GM08714 (cell line): ENCODE measurements around the gene RIPPLY3.

Experiments used
- H3K4me3 ChIP-seq: fragments of 200-500 bp; sonication (Bioruptor generic); 2 replicates; pipeline ENCODE4 v1.5.1; 2014; ENCODE audit warnings: mild to moderate bottlenecking, low read length, inconsistent platforms
- ZNF274 ChIP-seq: IDR thresholded peaks from 2 replicates; pipeline ENCODE4 v1.6.1; 2012; ENCODE audit warnings: mild to moderate bottlenecking, low read depth, low read length

Gene RIPPLY3, protein sequence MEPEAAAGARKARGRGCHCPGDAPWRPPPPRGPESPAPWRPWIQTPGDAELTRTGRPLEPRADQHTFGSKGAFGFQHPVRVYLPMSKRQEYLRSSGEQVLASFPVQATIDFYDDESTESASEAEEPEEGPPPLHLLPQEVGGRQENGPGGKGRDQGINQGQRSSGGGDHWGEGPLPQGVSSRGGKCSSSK

DNA sequence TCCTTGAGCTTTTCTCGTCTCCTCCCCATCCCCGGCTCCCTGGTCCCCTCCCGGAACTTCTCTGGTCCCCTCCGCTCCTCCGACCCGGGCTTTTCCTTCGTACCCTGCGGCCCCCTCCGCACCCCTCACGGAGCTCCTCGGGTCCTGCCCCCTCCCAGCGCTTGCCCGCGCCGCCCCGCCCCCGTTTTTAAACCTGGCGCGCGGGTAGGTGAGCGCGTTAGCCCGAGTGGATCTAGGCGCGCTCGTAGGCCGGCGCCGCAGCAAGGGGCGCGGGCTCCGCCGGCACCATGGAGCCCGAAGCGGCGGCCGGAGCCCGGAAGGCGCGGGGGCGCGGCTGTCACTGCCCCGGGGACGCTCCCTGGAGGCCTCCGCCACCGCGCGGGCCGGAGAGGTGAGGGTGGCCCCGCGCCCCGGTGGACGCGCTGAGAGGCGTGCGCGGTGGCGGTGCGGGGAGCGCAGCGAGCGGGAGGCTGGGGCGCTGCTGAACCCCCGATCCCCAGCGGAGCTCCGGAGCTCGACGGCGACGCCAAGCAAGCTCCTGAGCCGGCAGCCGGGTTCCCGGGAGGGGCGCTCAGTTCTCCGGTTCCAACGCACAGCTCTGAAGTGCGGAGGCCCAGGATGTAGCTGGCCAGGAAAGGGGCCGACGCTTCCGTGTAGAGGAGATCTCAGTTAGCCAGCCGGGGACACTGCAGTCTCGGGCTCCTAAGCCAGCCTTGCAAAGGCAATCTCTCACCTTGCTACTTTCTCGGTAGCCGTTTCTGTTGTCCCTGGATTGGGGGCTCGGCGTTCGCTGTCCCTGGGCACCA, at the start of gene RIPPLY3:
Gene RIPPLY3 (plus strand): TSS at position 217 of the 806 bp plus-strand sequence. CDS start 71 bp downstream, at position 288.
- peak within 1 kb of the TSS; percentile 59; the same call in 1 of the 2 replicates for H3K4me3 ChIP-seq

DNA sequence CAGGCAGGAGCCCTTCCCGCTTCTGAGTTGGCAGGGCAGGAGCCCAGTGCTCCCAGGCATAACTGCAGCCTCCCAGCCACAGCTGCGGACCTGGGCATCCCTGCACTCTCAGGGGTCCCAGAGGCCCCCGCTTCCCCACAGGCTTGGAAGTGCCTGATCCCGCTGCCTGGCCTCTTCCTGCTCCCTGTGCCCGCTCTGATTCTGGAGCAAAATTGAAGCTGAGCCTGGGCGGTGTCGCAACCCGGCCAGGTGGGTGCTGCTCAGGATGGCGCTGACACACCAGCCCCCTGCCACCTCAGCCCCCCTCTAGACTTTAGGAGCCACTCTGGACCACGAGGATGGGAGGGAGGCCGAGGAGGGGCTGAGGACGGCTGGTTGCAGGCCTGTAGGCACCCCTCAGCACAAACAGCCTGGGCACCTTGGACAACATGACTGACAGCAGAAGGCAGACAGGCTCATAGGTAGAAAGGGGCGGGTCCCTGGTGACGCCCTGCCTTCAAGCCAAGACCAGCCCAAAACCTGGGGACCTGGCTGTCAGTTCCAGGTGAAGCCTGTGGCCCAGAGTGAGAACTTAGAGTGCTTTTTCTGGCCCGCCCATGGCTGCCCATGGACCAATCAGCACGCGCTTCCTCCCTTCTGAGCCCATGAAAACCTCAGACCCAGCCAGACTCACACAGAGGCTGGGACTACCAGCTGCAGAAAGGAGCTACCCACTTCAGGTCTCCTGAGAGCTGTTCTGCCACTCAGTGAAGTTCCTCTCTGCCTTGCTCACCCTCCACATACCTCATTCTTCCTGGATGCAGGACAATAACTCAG, 47.3 kb upstream of the RIPPLY3 start:
- H3K4me3 ChIP-seq: no peak overlapping the region
- no peak for TF ChIP-seq ZNF274

More for the DNA sequence above, at the start of gene RIPPLY3:
- TF ChIP-seq ZNF274: no peak

DNA sequence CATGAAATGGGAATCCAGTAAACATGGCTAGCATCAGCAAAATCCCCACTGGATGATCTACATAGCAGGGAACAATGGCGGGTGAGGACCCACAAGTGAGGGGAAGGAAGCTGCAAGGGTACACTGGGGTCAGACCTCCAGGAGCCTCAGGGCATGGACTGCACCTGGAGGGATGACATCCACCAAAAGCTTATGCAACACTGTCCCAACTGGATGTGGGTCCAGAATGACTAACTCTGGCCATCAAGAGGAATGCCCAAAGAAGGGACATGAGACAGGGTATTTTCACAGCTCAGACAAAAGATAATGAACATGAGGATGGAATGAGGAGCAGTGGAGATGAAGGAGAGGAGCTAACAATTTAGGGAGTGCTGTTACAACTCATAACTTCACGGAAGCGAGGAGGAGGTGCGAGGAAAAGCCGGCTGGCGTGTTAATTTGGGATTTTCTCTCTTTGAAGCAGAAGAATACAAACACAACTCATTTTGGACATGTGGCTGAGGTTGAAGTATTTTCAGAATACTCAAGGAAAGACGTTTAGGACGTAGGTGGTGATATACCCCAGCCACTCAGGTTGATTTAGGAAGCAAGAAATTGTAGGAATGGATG, 45.7 kb upstream of the RIPPLY3 start:
- TF ChIP-seq ZNF274: no peak
- H3K4me3 ChIP-seq: no peak overlapping the region

DNA sequence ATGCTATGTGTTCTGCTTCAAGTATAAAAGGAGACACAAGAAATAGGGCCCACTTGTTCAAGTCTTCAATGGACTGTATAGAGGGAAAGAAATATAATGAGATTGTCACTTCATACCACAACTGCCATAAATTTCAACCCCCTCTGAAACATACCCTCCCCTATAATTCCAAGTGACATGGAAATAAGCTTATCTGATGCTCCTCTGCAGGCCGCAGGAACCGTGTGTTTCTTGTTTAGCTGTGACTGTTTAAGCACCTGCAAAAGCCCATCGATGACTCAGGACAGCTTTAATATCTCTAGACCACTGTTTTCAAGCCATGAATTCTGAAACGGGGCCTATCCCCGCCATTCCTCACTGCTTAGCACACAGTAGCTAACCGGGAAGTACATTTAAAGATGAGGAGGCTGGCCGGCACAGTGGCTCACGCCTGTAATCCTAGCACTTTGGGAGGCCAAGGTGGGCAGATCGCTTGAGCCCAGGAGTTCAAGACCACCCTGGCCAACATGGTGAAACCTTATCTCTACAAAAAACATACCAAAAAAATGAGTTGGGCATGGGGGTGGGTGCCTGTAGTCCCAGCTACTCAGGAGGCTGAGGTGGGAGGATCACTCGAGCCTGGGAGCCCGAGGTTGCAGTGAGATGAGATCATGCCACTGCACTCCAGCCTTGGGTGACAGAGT, 44.3 kb upstream of the RIPPLY3 start:
- TF ChIP-seq ZNF274: no peak
- H3K4me3 ChIP-seq: no peak overlapping the region

DNA sequence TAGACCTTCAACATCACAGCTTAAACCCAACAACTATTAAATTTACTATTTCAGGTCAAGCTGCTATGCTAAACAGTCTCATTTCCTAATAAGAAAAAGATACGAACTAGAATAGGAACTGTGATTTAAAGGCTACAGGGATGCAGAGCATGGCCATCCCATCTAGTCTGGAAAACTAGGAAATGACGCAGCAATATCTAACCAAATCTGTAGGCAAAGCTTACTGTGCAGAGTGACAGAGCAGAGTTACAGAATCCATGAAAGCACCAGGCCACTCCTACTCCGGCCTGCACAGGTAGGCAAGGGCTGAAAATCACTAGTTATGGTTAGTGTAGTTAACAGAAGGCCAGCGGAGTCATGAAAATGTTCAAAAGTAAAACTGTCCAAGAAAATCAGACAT, 42.1 kb upstream of the RIPPLY3 start:
- TF ChIP-seq ZNF274: no peak
- no peak overlapping the region for H3K4me3 ChIP-seq

DNA sequence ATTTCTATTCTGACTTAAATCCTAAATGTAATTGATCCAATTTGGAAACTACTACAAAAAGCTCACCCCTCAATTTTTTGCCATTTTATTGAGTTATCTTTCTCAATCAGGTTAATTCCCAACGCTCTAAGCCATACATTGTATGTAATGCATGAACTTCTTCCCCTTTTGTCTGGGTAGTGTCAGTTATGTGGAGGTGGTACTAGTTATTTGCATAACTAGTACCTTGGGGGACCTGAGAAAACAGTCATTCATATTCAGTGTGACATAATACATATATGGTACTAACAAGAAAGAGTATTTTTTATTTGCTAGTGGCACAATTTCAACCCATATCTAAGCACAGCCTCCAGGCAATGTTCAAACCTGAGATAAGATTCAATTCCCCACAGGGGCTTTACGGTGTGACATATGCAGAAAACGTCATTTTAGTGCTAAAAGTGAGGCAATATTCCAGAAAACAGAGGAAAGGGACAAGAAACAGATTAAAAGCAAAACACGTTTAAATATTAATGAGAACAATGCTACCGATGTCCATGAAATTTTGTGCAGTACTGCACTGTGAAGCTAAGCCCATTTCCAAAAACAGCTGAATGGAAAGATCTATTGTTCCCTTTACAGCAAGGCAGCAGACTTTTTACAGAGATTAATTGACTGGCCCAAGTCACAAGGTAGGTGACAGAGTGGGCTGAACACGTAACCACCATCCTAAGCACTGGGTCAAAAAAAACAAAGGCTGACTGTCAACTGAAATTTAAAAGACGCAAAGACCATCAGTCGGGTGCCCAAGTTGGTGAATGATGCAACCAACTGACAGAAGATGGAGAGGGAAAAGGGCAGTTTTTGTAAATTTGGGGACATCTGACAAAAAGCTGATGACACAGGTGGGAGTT, 41.4 kb upstream of the RIPPLY3 start:
- TF ChIP-seq ZNF274: no peak
- H3K4me3 ChIP-seq: peak overlapping the region; percentile 88

DNA sequence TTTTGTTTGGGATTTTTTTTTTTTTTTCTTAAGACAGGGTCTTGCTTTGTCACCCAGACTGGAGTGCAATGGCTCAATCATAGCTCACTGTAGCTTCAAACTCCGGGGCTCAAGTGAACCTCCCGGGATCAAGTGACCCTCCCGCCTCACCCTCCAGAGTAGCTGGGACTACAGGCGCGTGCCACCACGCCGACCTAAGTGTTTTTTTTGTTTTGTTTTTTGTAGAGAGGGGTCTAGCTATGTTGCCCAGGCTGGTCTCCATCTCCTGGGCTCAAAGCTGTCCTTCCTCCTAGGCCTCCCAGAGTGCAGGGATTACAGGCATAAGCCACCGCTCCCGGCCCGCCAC, 40.8 kb upstream of the RIPPLY3 start:
- no peak for TF ChIP-seq ZNF274
- H3K4me3 ChIP-seq: peak overlapping the region; percentile 88

DNA sequence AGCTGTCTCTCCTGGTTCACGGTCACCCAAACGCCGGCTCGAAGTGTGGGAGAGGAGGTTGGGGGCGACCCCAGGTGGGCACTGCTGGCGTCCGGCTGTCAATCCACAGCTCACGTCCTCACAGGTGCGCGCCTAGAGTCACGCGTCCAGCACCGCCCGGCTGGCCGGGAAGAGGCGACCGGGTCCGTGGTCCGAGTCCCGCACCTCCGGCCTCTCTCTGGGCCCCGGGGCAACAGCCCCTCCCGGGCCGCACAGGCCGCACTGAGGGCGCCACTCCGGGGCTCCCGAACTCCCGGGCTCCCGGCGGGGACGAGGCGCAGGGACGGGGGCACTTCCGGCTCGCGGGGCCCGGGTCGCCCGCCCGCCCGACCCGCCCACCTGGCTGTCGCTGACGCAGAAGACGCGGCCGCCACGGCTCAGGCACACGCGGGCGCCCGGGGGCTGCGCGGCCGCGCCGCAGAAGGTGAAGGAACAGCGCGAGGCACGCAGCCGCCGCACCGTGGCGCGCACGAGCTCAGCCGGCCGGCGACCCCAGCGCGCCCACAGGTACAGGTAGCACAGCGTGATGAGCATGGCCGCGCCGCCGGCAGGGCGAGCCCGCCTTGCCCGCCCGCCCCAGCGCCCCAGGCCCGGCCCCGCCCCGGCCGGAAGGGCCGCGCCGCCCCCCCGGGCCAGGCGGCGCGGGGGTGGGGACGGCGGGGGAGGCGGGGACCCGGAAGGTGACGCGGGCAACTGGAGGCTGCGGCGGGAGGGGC, 40.3 kb upstream of the RIPPLY3 start, which contains the start of gene HLCS:
Gene HLCS (minus strand): TSS at position 604 of the 755 bp plus-strand sequence. CDS start 31 bp downstream, at position 573.
- peak within 1 kb of the TSS; percentile 88 for H3K4me3 ChIP-seq
- TF ChIP-seq ZNF274: no peak

DNA sequence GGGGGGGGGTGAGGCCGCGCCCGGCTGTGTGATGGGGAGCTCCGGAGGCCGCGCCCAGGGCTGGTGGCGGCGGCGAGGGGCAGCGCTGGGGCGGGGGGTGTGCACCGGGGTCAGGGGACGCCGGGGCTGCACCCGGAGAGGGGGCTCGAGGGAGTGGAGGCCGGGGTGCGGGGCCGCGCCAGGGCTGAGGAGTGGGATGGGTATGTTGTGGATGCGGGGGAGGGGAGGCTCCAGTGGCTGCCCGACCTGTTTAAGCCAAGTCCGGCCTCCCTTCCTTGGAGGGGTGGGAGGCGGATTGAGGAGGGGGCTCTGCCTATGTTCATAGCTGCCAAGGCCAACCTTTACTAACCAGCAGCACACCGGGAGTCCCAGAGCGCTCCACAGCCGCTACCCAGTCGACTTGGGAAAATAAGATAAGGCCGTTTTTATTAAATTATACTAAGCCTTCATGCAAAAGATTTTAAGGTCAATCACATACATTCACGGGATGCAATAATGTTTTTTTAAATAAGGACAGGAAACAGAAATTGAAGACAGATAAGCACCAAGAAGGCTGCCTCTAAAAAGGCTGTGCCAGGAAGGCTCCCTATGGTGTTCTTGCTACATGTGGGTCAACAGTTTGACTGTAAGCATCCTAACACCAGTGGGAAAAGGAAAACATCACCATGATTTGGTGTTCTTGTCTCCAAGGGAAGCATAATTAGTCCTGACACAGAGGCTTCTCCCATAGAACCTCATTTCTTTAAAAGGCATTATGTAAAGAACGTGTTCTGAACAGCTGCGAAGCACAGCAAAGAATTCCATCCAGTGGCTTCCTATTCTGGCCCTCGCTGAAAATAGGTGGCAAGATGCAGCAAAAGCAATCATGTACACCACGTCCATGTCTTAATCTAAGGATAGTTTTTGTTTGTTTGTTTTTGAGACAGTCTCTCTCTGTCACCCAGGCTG, 39.4 kb upstream of the RIPPLY3 start:
- no peak for TF ChIP-seq ZNF274

DNA sequence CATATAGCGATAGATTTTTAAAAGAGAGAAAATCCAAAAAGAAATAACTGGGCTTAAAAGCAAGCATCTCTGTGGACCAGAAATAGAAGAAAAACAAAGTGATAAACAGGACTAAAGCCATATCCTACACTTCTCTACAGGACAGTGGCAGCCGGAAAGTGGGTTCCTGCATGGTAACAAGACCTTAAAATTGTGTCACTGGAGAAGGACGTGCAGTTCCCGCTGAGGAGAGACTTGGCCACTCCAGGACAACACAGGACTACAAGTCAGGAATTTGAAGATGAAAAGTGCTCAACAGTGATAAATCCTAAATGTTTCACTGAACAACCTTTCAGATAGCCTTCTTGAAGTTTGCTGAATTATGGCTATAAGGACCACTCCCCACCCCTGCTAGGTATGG, 38.1 kb upstream of the RIPPLY3 start:
- no peak overlapping the region for H3K4me3 ChIP-seq
- no peak for TF ChIP-seq ZNF274

More for the DNA sequence above, 39.4 kb upstream of the RIPPLY3 start:
- peak overlapping the region; percentile 66 for H3K4me3 ChIP-seq

DNA sequence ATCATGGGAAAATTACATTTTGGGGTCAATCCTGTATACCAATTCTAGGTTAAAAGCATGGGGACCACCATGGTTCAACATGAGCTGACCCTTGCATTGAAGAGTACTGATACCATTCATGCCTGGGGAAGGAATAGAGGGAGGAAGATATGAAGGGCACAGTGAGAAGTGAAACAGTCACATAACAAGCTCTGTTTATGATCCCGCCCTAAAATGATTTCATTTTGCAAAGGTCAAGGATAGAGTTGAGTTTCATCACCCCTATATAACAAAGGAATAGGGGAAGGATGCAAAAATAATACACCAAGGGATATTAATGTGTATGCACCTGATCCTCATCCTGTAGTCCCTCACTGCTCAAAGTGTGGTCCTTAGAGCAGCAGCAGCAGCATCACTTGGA, 37.5 kb upstream of the RIPPLY3 start:
- no peak overlapping the region for H3K4me3 ChIP-seq
- no peak for TF ChIP-seq ZNF274
